ENCODE results near the gene PLCH1.

The PLCH1 gene

GRCh38 chr3:155347901-155348300 lies 397.0 kb downstream of the PLCH1 start:
- Histone ChIP-seq H3K4me3 (ENCODE audit: low read depth, low read length, poor library complexity, severe bottlenecking) (no peak overlapping the region), H2AFZ (ENCODE audit: low read length) (no peak overlapping the region), H3K9me2 (ENCODE audit: low read depth, low read length) (no peaks in the 10 kb centered on the region), H3K4me2 (ENCODE audit: low read length) (no peak overlapping the region), H3K9ac (ENCODE audit: low read length) (no peak overlapping the region), H3K9me3 (ENCODE audit: low read length) (no peaks in the 10 kb centered on the region), H3F3A (ENCODE audit: insufficient read depth, low read length) (no peaks in the 10 kb centered on the region), H3K27me3 (ENCODE audit: insufficient read depth, low read length) (no peaks in the 10 kb centered on the region), H3K4me1 (ENCODE audit: insufficient read depth, low read length, severe bottlenecking) (no peaks in the 10 kb centered on the region), H4K20me1 (ENCODE audit: insufficient read depth, low read length) (no peaks in the 10 kb centered on the region), H3K36me3 (ENCODE audit: insufficient read depth, low read length) (no peaks in the 10 kb centered on the region), H3K27ac (ENCODE audit: low read depth, low read length, poor library complexity, severe bottlenecking) (no peak overlapping the region), H3K79me2 (ENCODE audit: insufficient read depth, low read length) (no peaks in the 10 kb centered on the region)
- TF ChIP-seq EZH2 (IDR thresholded peaks at IDR 0.05; ENCODE audit: borderline replicate concordance, low read length) (no peak), CTCF (IDR thresholded peaks at IDR 0.05; ENCODE audit: low read length) (no peak)

GRCh38 chr3:155342344-155342743 lies 402.5 kb downstream of the PLCH1 start:
- no peaks in the 10 kb centered on the region for H3K9me3 ChIP-seq (ENCODE audit: low read length)
- H3K27me3 ChIP-seq (ENCODE audit: insufficient read depth, low read length): no peaks in the 10 kb centered on the region
- H2AFZ ChIP-seq (ENCODE audit: low read length): no peak overlapping the region
- no peak overlapping the region for H3K4me3 ChIP-seq (ENCODE audit: low read depth, low read length, poor library complexity, severe bottlenecking)
- no peaks in the 10 kb centered on the region for H4K20me1 ChIP-seq (ENCODE audit: insufficient read depth, low read length)
- H3K9me2 ChIP-seq (ENCODE audit: low read depth, low read length): no peaks in the 10 kb centered on the region
- no peaks in the 10 kb centered on the region for H3K79me2 ChIP-seq (ENCODE audit: insufficient read depth, low read length)
- H3K4me2 ChIP-seq (ENCODE audit: low read length): no peak overlapping the region
- no peaks in the 10 kb centered on the region for H3K4me1 ChIP-seq (ENCODE audit: insufficient read depth, low read length, severe bottlenecking)
- no peak overlapping the region for H3K9ac ChIP-seq (ENCODE audit: low read length)
- no peaks in the 10 kb centered on the region for H3K36me3 ChIP-seq (ENCODE audit: insufficient read depth, low read length)
- H3K27ac ChIP-seq (ENCODE audit: low read depth, low read length, poor library complexity, severe bottlenecking): no peak overlapping the region
- TF ChIP-seq CTCF (IDR thresholded peaks at IDR 0.05; ENCODE audit: low read length): no peak
- no peaks in the 10 kb centered on the region for H3F3A ChIP-seq (ENCODE audit: insufficient read depth, low read length)

- TF ChIP-seq CTCF (IDR thresholded peaks at IDR 0.05; ENCODE audit: low read length) (no peak), EZH2 (IDR thresholded peaks at IDR 0.05; ENCODE audit: borderline replicate concordance, low read length) (no peak)
- Histone ChIP-seq H3K4me1 (ENCODE audit: insufficient read depth, low read length, severe bottlenecking) (no peaks in the 10 kb centered on the region), H3K27me3 (ENCODE audit: insufficient read depth, low read length) (no peaks in the 10 kb centered on the region), H3K27ac (ENCODE audit: low read depth, low read length, poor library complexity, severe bottlenecking) (no peak overlapping the region), H3K9me2 (ENCODE audit: low read depth, low read length) (no peaks in the 10 kb centered on the region), H3K4me2 (ENCODE audit: low read length) (no peak overlapping the region), H2AFZ (ENCODE audit: low read length) (no peak overlapping the region), H3K79me2 (ENCODE audit: insufficient read depth, low read length) (no peaks in the 10 kb centered on the region), H3K9ac (ENCODE audit: low read length) (no peak overlapping the region), H4K20me1 (ENCODE audit: insufficient read depth, low read length) (no peaks in the 10 kb centered on the region), H3F3A (ENCODE audit: insufficient read depth, low read length) (no peaks in the 10 kb centered on the region), H3K4me3 (ENCODE audit: low read depth, low read length, poor library complexity, severe bottlenecking) (no peak overlapping the region), H3K9me3 (ENCODE audit: low read length) (no peaks in the 10 kb centered on the region), H3K36me3 (ENCODE audit: insufficient read depth, low read length) (no peaks in the 10 kb centered on the region)
These were observed 405.8 kb downstream of the PLCH1 start for GRCh38 chr3:155339052-155339451.
